Measurements from ENCODE around the gene ZNF644.

GRCh38 chr1:91057784-91058183 lies 35.9 kb upstream of the ZNF644 start:
- no peak for TF ChIP-seq CTCF (conservative IDR thresholded peaks at IDR 0.05; ENCODE audit: low read depth, low read length)
- TF ChIP-seq EZH2 (IDR thresholded peaks at IDR 0.05; ENCODE audit: low read length, unreplicated experiment) = no peak

All from PC-3 (cell line).